GM08714 (cell line): Measurements from ENCODE around the gene MAN1A2.
"Not testable (repeated sequence)": the region's sequence is repeated elsewhere in the genome, so short reads cannot be mapped to it uniquely, and the experiment has no call there.

ENCODE experiments used
- H3K4me3 ChIP-seq: fragments of 200-500 bp; sonication (Bioruptor generic); 2 replicates; pipeline ENCODE4 v1.5.1; 2014; ENCODE audit warnings: mild to moderate bottlenecking, low read length, inconsistent platforms
- ZNF274 ChIP-seq: IDR thresholded peaks from 2 replicates; pipeline ENCODE4 v1.6.1; 2012; ENCODE audit warnings: mild to moderate bottlenecking, low read depth, low read length

The MAN1A2 gene

GRCh38 chr1:117537291-117537920 lies 170.2 kb downstream of the MAN1A2 start:
- TF ChIP-seq ZNF274 = no peak
- H3K4me3 ChIP-seq = no peak overlapping the region; the same call in 1 of the 2 replicates

- H3K4me3 ChIP-seq = no peak overlapping the region
- TF ChIP-seq ZNF274 = no peak
Observed at GRCh38 chr1:117540532-117540931, 173.3 kb downstream of the MAN1A2 start.

- no peak overlapping the region for H3K4me3 ChIP-seq
- no peak for TF ChIP-seq ZNF274
Observed at GRCh38 chr1:117541003-117541402, 173.8 kb downstream of the MAN1A2 start.

GRCh38 chr1:117541585-117541984 lies 174.3 kb downstream of the MAN1A2 start:
- no peak overlapping the region for H3K4me3 ChIP-seq
- no peak for TF ChIP-seq ZNF274

DNA sequence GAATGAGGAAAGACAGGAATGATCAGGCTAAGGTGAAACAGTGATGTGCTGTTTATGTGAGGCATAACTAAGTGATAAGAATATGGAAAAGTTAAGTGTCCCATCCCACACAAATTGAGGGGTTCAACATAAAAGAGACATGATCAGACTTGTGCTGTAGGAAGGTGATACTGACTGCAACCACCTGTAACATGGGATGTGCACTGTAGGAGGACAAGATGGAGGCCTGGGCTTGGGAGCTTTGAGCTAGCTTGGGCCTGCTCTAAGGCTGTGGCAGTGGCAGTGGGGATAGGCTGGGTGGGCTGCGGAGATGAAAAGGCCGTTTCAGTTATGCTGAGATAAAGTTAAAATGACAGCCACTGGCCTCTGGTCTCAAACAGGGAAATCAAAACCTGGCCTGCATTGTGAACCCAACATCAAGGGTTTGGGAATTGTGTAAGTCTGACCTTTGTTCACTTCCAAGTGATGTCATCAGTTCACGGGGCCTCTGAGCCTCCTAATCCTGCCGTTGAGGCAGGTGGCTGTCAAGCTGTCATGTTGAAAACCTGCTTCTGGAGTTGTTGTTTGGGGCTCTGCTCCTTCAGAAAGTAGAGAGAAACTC lies 177.4 kb downstream of the MAN1A2 start:
- no peak overlapping the region for H3K4me3 ChIP-seq
- no peak for TF ChIP-seq ZNF274

GRCh38 chr1:117546467-117546866 lies 179.2 kb downstream of the MAN1A2 start:
- H3K4me3 ChIP-seq = no peak overlapping the region
- no peak for TF ChIP-seq ZNF274

GRCh38 chr1:117553471-117553870 lies 186.2 kb downstream of the MAN1A2 start:
- no peak overlapping the region for H3K4me3 ChIP-seq
- TF ChIP-seq ZNF274 = no peak

DNA sequence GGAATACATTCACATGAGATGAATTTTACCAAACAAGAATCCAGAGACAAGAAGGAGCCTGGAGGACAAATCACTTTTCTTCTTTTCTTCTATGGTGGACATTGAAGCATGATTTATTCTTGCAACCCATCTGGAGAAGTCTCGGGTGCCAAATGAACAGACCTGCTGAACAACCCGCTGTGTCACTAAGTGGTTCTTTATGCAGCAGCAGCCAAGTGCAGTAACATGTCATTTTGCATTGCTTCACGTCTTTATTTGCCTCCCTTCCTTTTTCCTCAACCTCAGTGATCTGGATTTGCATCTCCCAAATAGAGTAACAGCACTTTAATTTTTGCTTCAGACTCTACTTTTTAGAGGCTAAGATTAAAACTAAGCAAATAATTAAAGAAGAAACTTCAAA lies 188.6 kb downstream of the MAN1A2 start:
- no peak overlapping the region for H3K4me3 ChIP-seq
- TF ChIP-seq ZNF274 = no peak

DNA sequence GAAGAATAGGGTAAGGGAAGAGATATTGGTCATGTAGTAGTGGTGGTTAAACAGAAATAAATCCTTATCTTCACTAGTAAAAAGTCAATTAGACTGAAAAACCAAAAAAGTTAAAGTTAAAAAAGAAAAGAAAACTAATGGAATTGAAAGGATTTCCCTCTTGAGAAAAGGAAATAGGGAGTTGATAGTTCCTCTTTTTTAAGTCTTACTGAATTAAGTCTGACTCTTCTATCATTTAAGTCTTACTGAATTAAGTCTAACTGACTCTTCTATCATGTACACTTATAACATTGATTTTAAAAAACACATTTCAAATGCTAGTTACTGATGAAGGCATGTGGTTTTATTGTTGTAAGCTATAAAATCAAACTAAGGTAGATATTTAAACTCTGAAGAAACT lies 189.1 kb downstream of the MAN1A2 start:
- H3K4me3 ChIP-seq = no peak overlapping the region
- no peak for TF ChIP-seq ZNF274

DNA sequence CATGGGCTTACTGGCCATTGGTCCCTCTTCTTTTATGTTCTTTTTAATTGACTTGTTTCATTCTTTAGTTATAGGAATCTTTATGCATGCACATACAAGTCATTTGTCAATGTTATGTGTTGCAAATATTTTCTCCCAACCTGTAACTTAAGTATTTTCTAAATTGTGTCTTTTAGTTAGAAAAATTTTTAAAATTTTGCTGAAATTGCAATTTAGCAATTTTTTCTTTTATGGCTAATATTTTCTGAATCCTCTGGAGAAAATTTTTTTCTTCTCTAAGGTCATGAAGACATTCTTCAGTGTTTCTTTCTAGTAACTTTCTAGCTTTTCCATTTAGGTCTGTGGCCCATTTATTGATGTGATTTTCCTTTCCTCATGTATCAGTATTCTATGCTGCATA lies 189.7 kb downstream of the MAN1A2 start:
- no peak overlapping the region for H3K4me3 ChIP-seq

GRCh38 chr1:117558451-117558850 lies 191.2 kb downstream of the MAN1A2 start:
- H3K4me3 ChIP-seq = not testable (repeated sequence)

More for the DNA sequence above, 189.7 kb downstream of the MAN1A2 start:
- TF ChIP-seq ZNF274 = no peak

DNA sequence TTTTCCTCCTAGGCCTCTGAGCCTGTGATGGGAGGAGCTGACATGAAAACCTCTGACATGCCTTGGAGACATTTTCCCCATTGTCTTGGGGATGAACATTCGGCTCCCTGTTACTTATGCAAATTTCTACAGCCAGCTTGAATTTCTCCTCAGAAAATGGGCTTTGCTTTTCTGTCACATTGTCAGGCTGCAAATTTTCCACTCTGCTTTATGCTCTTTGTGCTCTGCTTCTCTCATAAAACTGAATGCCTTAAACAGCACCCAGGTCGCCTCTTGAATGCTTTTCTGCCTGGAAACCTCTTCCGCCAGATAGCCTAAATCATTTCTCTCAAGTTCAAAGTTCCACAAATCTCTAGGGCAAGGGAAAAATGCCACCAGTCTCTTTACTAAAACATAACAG lies 191.9 kb downstream of the MAN1A2 start:
- no peak for TF ChIP-seq ZNF274
- H3K4me3 ChIP-seq = no peak overlapping the region

GRCh38 chr1:117559985-117560384 lies 192.7 kb downstream of the MAN1A2 start:
- H3K4me3 ChIP-seq = no peak overlapping the region
- TF ChIP-seq ZNF274 = no peak

DNA sequence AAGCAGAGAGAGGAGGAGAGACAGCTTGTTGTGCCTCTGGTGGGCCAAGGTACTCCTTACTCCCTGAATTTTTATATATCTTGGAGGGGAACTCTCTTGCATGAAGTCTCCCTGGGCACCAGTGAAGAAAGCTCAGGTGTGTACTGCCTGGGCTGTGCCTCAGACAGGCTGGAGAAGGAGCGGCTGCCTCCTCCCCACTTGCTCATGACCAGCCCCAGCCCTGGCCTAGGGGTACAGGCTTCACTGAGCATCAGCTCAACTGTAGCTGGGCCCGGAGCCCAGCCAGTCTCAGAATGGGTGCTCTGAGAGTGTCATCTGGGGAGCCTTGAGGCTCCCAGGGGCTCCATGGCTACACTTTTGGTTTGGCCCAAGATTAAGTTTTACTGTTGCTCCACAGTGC lies 193.8 kb downstream of the MAN1A2 start:
- no peak for TF ChIP-seq ZNF274
- no peak overlapping the region for H3K4me3 ChIP-seq

- H3K4me3 ChIP-seq = no peak overlapping the region
- no peak for TF ChIP-seq ZNF274
Observed at GRCh38 chr1:117561551-117561950, 194.3 kb downstream of the MAN1A2 start.
